ENCODE results near the gene C3orf18. TPM values are rescaled to one million over a fixed set of nuclear protein-coding genes. Genes with fewer than 3 reads are reported as not detected.
"Not testable (repeated sequence)": the region's sequence is repeated elsewhere in the genome, so short reads cannot be mapped to it uniquely, and the experiment has no call there.

C3orf18 gene
- total and polyA plus RNA-seq, 3 donors from 2014 or later = 14.9 to 28.8 (median 21.0) TPM

DNA sequence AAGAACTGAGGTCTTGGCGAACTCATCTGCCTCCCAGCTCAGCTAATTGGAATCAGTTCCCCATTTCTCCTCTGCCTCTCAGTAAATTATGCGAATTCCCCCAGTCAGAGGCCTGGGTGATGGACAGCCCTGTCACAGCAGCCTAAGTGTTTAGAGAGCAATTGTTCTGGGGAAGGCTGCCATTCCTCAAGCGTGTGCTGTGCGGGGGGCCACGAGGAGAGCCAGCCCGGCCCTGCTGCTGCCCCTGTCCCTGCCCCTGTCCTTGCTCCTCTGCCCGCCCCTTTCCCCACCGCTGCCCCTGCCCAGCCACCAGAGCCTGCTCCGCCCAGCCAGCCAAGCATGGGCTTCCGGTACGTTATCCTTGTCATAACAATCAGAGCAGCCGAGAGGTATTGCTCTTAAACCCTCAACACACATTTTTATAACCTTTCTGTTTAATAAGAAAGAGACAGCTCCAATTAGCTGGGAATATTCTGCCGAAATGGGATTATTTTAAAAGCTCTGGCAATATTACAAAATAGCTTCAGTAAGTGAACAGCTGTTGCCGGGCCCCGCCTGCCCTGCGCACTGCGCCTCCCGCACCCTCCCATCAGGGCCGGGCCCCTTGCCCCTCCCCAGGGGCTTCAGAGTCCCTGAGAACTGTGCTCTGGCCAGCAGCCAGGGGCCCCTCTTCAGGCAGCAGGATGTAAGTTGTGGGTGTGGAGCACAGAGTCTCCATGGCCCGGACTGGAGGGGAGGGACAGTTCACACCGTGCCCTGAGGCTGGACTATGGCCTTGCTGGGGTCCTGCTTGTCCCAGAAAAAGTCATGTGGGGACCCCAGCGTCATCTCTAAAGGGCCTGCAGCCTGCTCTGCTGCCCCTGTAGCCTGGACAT, 51.7 kb downstream of the C3orf18 start:
- H3K27ac ChIP-seq = peak overlapping the region; percentile 10 to 27
- peak; percentile 60 for DNase-seq
- H3K27me3 ChIP-seq = no peaks in the 10 kb centered on the region
- WGBS, 2 donors = 30 to 38% methylated on average over 20 to 22 of the region's 22 CpGs
- no peaks in the 10 kb centered on the region for H3K9me3 ChIP-seq
- intact Hi-C loops (cut with DNase I; ENCODE audit: low total_unique reads) = no loop called here
- no peak overlapping the region for H3K4me3 ChIP-seq
- TF ChIP-seq, protein P1, sequence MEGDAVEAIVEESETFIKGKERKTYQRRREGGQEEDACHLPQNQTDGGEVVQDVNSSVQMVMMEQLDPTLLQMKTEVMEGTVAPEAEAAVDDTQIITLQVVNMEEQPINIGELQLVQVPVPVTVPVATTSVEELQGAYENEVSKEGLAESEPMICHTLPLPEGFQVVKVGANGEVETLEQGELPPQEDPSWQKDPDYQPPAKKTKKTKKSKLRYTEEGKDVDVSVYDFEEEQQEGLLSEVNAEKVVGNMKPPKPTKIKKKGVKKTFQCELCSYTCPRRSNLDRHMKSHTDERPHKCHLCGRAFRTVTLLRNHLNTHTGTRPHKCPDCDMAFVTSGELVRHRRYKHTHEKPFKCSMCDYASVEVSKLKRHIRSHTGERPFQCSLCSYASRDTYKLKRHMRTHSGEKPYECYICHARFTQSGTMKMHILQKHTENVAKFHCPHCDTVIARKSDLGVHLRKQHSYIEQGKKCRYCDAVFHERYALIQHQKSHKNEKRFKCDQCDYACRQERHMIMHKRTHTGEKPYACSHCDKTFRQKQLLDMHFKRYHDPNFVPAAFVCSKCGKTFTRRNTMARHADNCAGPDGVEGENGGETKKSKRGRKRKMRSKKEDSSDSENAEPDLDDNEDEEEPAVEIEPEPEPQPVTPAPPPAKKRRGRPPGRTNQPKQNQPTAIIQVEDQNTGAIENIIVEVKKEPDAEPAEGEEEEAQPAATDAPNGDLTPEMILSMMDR (IDR thresholded peaks at IDR 0.05) = no peak
- no peak for TF ChIP-seq POLR2A (IDR thresholded peaks at IDR 0.05)
- H3K36me3 ChIP-seq (ENCODE audit: low read depth, missing control alignments) = no peaks in the 10 kb centered on the region
- H3K4me1 ChIP-seq = peaks cover 19% of the 10 kb centered on the region

DNA sequence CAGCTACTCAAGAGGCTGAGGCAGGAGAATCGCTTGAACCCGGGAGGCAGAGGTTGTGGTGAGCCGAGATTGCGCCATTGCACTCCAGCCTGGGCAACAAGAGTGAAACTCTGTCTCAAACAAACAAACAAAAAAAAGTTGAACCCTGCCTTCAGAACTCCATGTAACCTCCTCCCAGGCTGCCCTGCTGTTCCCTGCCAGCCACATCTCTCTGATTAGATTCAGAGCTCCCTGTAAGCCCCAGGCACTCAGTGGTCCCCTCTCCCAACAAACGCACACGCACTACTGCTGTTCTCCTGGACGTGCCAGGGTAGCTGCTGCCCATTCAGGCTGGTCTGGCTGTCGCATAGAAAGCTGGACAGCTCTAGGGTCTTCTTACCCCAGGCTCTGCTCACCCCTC, 54.6 kb downstream of the C3orf18 start:
- H3K4me3 ChIP-seq; intact Hi-C loops (cut with DNase I; ENCODE audit: low total_unique reads); H3K27me3 ChIP-seq; H3K9me3 ChIP-seq; H3K36me3 ChIP-seq (ENCODE audit: low read depth, missing control alignments); DNase-seq; H3K27ac ChIP-seq: not testable (repeated sequence)
- whole genome bisulfite sequencing, 2 donors = 80 to 91% methylated on average over 7 to 8 of the region's 8 CpGs
- H3K4me1 ChIP-seq = peaks cover 19% of the 10 kb centered on the region

DNA sequence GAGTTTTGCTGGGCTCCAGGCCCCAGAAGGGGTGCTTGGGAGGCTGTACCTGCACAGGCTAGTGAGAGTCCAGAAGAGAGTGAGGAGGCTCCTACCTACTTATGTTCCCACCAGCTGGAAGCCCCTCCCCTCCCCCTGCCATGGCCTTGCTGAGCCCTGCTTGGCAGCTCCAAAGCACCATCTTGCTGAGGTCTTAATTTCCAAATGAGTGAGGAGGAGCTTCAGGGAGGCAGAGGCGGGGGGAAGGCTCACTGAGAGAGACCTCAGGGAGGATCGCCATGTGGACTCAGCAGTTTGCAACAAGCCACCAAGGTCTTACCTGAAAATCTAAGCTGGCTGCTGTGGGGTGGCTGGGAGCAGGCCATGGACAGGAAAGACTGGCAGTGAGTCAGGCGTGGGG, 55.4 kb downstream of the C3orf18 start:
- H3K36me3 ChIP-seq (ENCODE audit: low read depth, missing control alignments) = no peaks in the 10 kb centered on the region
- DNase-seq = no peak
- no peaks in the 10 kb centered on the region for H3K27me3 ChIP-seq
- intact Hi-C loops (cut with DNase I; ENCODE audit: low total_unique reads) = no loop called here
- no peak for TF ChIP-seq POLR2A (IDR thresholded peaks at IDR 0.05)
- TF ChIP-seq, protein P1 (IDR thresholded peaks at IDR 0.05) = no peak
- no peaks in the 10 kb centered on the region for H3K9me3 ChIP-seq
- H3K4me3 ChIP-seq = no peak overlapping the region
- H3K27ac ChIP-seq = no peak overlapping the region
- 89 to 98% methylated on average over 3 of the region's 3 CpGs for WGBS, 2 donors
- H3K4me1 ChIP-seq = peaks cover 19% of the 10 kb centered on the region

DNA sequence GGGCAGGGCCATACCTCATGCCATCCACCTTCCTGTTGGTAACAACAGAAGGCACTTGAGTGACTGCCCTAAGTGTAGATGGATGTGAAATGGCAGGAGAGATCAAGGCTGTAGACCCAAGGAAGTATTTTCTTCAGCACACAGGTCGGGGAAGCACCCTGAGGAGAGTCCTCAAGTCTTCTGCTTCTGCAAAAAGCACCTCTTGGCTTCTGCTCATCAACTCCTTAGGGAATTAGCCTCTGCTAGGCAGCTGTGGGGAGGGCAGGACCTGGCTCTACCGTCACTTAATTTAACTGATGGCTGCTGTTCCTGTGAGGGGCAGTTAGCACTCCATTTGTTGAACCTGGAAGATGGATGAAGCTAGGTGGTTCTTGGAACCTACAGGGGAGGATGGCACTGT, 57.2 kb downstream of the C3orf18 start:
- intact Hi-C loops (cut with DNase I; ENCODE audit: low total_unique reads) = no loop called here
- Histone ChIP-seq H3K4me3 (no peak overlapping the region), H3K27me3 (no peaks in the 10 kb centered on the region), H3K4me1 (peaks cover 1% of the 10 kb centered on the region), H3K27ac (no peak overlapping the region), H3K9me3 (no peaks in the 10 kb centered on the region), H3K36me3 (ENCODE audit: low read depth, missing control alignments) (no peaks in the 10 kb centered on the region)
- TF ChIP-seq POLR2A (IDR thresholded peaks at IDR 0.05) = no peak
- TF ChIP-seq, protein P1 (IDR thresholded peaks at IDR 0.05) = no peak
- 87 to 91% methylated on average over 2 of the region's 2 CpGs for WGBS, 2 donors
- no peak for DNase-seq

DNA sequence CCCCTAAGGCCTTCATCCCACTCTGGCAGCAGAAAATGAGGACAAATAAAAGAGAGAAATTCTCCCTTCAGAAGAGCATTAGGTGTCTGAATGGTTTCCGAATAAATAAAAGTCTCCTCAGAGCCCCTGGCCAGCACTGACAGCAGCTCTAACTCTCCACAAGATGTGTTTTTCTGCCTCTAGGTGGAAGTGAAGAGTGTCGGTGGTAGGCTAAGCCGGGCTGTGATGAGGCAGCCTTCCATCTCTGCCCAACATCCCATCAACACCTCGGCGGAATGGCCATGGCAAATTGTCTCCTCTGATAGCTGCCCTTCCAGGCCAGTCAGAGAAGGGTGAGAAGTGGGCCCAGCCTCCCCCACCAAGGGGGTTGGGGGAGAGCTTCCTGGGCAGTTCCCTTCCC, 57.8 kb downstream of the C3orf18 start:
- Histone ChIP-seq H3K9me3 (no peaks in the 10 kb centered on the region), H3K36me3 (ENCODE audit: low read depth, missing control alignments) (no peaks in the 10 kb centered on the region), H3K4me3 (no peak overlapping the region), H3K27ac (no peak overlapping the region), H3K4me1 (no peaks in the 10 kb centered on the region), H3K27me3 (no peaks in the 10 kb centered on the region)
- intact Hi-C loops (cut with DNase I; ENCODE audit: low total_unique reads) = no loop called here
- DNase-seq = no peak
- no peak for TF ChIP-seq POLR2A (IDR thresholded peaks at IDR 0.05)
- TF ChIP-seq, protein P1 (IDR thresholded peaks at IDR 0.05) = no peak
- WGBS, 2 donors = 71 to 83% methylated on average over 5 of the region's 5 CpGs

Data from testis (tissue), 3 donors.